Stomach (tissue), 4 donors: Measurements from ENCODE around the gene AGPAT2.

Experiments used
- EP300 ChIP-seq: sonication (generic); formaldehyde crosslinking; IDR thresholded peaks from one replicate; pipeline ENCODE4 v1.6.1; 2017; ENCODE audit warnings: antibody characterized with exemption
- POLR2A ChIP-seq, 4 donors: fragments of 450-650 bp; IDR thresholded peaks; one replicate each; pipeline ENCODE4 v1.6.1; 2016; ENCODE audit warnings: antibody characterized with exemption in 4 of 4, control low read depth in 2 of 4, mild to moderate bottlenecking in 1 of 4, moderate library complexity in 1 of 4
- POLR2AphosphoS5 ChIP-seq, 3 donors: sonication (generic); formaldehyde crosslinking; IDR thresholded peaks; one replicate each; pipeline ENCODE4 v1.6.1; 2016; ENCODE audit warnings: antibody characterized with exemption in 3 of 3
- TF ChIP-seq, protein P1 (sequence below), 7 experiments: fragments of 450-650 bp in 4 of 7; fragments of 200-600 bp in 3 of 7; sonication (generic) in 3 of 7; IDR thresholded peaks; one replicate each; pipeline ENCODE4 v1.5.1; 2016 to 2019; ENCODE audit warnings: antibody characterized with exemption in 7 of 7, control low read depth in 2 of 7, mild to moderate bottlenecking in 1 of 7

DNA sequence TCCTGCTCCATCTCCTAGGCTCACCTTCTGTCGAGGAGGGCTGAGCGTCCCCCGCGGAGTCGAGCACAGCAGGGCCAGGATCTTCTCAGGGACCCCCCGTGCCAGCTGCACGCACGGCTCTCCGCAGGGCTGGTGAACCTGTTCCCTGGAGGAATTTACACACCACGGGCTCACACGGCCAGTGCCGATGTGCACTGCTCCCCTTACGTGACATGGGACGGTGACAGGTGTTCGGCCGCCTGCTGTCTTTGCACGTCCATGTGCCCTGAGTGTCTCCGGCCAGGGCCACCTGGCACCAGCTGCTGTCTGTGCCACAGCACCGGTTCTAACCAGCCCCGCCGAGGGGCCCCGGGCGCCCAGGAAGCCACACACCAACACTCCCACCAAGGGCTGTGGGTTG, 8.7 kb upstream of the AGPAT2 start:
- TF ChIP-seq POLR2AphosphoS5 (IDR thresholded peaks at IDR 0.05) (no peak), POLR2A (IDR thresholded peaks at IDR 0.05) (no peak), EP300 (no peak)
- TF ChIP-seq, protein P1, sequence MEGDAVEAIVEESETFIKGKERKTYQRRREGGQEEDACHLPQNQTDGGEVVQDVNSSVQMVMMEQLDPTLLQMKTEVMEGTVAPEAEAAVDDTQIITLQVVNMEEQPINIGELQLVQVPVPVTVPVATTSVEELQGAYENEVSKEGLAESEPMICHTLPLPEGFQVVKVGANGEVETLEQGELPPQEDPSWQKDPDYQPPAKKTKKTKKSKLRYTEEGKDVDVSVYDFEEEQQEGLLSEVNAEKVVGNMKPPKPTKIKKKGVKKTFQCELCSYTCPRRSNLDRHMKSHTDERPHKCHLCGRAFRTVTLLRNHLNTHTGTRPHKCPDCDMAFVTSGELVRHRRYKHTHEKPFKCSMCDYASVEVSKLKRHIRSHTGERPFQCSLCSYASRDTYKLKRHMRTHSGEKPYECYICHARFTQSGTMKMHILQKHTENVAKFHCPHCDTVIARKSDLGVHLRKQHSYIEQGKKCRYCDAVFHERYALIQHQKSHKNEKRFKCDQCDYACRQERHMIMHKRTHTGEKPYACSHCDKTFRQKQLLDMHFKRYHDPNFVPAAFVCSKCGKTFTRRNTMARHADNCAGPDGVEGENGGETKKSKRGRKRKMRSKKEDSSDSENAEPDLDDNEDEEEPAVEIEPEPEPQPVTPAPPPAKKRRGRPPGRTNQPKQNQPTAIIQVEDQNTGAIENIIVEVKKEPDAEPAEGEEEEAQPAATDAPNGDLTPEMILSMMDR (IDR thresholded peaks at IDR 0.05), result no peak
